HEK293T (cell line): ENCODE data around the gene NSUN2.

Experiments
- CTCF ChIA-PET: fragments of 350-600 bp; formaldehyde crosslinking; extraction: SDS; loops from one replicate; lab custom pipeline; 2021; ENCODE audit warnings: antibody characterized with exemption, inconsistent platforms; lab: Yijun Ruan, JAX
- POLR2A ChIA-PET: fragments of 350-600 bp; formaldehyde crosslinking; extraction: SDS; loops from one replicate; lab custom pipeline; 2020; ENCODE audit warnings: antibody characterized with exemption, inconsistent platforms; lab: Yijun Ruan, JAX
- DNase-seq: peaks from one replicate; pipeline ENCODE4 v3.0.0; 2012; ENCODE audit warnings: mixed read lengths; ENCODE audit errors: extremely low spot score
- ARNT ChIP-seq: fragments of 450-650 bp; IDR thresholded peaks from 2 replicates; pipeline ENCODE4 v1.6.1; 2017; ENCODE audit warnings: mild to moderate bottlenecking
- BHLHE40 ChIP-seq: fragments of 450-650 bp; IDR thresholded peaks from 2 replicates; pipeline ENCODE4 v1.6.1; 2016; ENCODE audit warnings: mild to moderate bottlenecking, moderate library complexity, borderline replicate concordance
- CTBP1 ChIP-seq: fragments of 450-650 bp; IDR thresholded peaks from 2 replicates; pipeline ENCODE4 v1.6.1; 2016; ENCODE audit warnings: borderline replicate concordance
- ELF4 ChIP-seq: fragments of 450-650 bp; IDR thresholded peaks from 2 replicates; pipeline ENCODE4 v1.6.1; 2017; ENCODE audit warnings: antibody characterized with exemption
- FOXA1 ChIP-seq: fragments of 450-650 bp; IDR thresholded peaks from 2 replicates; pipeline ENCODE4 v1.6.1; 2016; ENCODE audit warnings: mild to moderate bottlenecking
- FOXK2 ChIP-seq: fragments of 450-650 bp; IDR thresholded peaks from 2 replicates; pipeline ENCODE4 v1.6.1; 2016; ENCODE audit warnings: mild to moderate bottlenecking
- FOXM1 ChIP-seq: fragments of 450-650 bp; IDR thresholded peaks from 2 replicates; pipeline ENCODE4 v1.6.1; 2017; ENCODE audit warnings: mild to moderate bottlenecking, borderline replicate concordance
- HDGF ChIP-seq: fragments of 450-650 bp; IDR thresholded peaks from 2 replicates; pipeline ENCODE4 v1.6.1; 2017; ENCODE audit warnings: antibody characterized with exemption, borderline replicate concordance
- L3MBTL2 ChIP-seq: fragments of 450-650 bp; conservative IDR thresholded peaks from 2 replicates; pipeline ENCODE4 v1.6.1; 2016; ENCODE audit warnings: mild to moderate bottlenecking
- LEF1 ChIP-seq: fragments of 450-650 bp; IDR thresholded peaks from 2 replicates; pipeline ENCODE4 v1.6.1; 2017; ENCODE audit warnings: mild to moderate bottlenecking, borderline replicate concordance
- NFRKB ChIP-seq: fragments of 450-650 bp; IDR thresholded peaks from 2 replicates; pipeline ENCODE4 v1.6.1; 2016; ENCODE audit warnings: mild to moderate bottlenecking, moderate library complexity
- SP1 ChIP-seq: fragments of 450-650 bp; IDR thresholded peaks from 2 replicates; pipeline ENCODE4 v1.6.1; 2017
- SUZ12 ChIP-seq: fragments of 450-650 bp; IDR thresholded peaks from 2 replicates; pipeline ENCODE4 v1.6.1; 2016; ENCODE audit warnings: mild to moderate bottlenecking
- TARDBP ChIP-seq: fragments of 450-650 bp; IDR thresholded peaks from 2 replicates; pipeline ENCODE4 v1.6.1; 2016
- ZNF384 ChIP-seq: fragments of 450-650 bp; IDR thresholded peaks from 2 replicates; pipeline ENCODE4 v1.6.1; 2016
- TF ChIP-seq, protein P1 (sequence below): fragments of 450-650 bp; IDR thresholded peaks from 2 replicates; pipeline ENCODE4 v1.6.1; 2016

Gene NSUN2

DNA sequence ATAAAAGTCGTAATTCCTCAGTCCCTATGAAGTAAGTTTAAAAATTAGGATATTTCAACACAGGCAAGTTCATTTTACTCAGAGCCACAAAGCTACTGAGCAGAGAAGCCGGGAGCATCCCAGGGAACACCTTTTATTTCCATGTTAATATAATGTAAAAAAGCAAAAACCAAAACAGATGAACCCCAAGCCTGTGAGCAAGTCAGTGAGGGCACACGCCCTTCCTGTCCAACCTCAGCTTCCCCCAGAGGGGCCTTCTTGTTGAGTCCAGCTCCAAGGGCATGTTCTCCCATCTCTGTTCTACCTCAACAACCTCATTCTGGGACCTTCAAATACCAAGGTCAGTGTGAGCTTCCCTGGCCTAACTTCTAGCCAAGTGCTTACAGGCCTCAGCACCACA is 24.8 kb downstream of the NSUN2 start:
- no peak for DNase-seq
- TF ChIP-seq LEF1 (no peak), SP1 (no peak), ZNF384 (no peak), ARNT (no peak), FOXA1 (no peak), ELF4 (no peak), TARDBP (no peak), CTBP1 (no peak), SUZ12 (no peak), FOXM1 (no peak), BHLHE40 (no peak), FOXK2 (no peak), L3MBTL2 (no peak), NFRKB (no peak), HDGF (no peak)
- TF ChIP-seq, protein P1, sequence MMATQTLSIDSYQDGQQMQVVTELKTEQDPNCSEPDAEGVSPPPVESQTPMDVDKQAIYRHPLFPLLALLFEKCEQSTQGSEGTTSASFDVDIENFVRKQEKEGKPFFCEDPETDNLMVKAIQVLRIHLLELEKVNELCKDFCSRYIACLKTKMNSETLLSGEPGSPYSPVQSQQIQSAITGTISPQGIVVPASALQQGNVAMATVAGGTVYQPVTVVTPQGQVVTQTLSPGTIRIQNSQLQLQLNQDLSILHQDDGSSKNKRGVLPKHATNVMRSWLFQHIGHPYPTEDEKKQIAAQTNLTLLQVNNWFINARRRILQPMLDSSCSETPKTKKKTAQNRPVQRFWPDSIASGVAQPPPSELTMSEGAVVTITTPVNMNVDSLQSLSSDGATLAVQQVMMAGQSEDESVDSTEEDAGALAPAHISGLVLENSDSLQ = no peak
- CTCF ChIA-PET = no interaction called here
- POLR2A ChIA-PET = no interaction called here

DNA sequence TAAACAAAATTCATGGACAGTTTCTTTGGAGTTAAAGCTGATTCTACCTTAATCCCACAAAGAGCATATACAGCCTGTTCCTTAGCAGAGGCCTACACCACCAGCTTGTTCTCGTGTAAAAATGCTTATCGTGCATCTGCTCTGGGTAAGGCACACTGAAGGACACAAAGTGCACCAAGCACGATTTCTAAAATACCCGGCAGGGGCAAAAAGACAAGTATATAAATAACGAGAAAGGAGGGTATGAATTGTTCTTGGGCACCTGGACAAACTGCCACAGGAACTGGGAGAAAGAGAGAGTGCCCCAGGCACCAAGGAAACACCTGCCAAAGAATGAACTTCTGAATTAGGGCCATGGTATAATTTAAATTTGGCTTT is 25.3 kb downstream of the NSUN2 start:
- DNase-seq = no peak
- ChIA-PET CTCF (no interaction called here), POLR2A (no interaction called here)
- TF ChIP-seq LEF1 (no peak), CTBP1 (no peak), ELF4 (no peak), FOXK2 (no peak), FOXM1 (no peak), ARNT (no peak), HDGF (no peak), BHLHE40 (no peak), NFRKB (no peak), ZNF384 (no peak), TARDBP (no peak), L3MBTL2 (no peak)
- TF ChIP-seq, protein P1 = no peak

DNA sequence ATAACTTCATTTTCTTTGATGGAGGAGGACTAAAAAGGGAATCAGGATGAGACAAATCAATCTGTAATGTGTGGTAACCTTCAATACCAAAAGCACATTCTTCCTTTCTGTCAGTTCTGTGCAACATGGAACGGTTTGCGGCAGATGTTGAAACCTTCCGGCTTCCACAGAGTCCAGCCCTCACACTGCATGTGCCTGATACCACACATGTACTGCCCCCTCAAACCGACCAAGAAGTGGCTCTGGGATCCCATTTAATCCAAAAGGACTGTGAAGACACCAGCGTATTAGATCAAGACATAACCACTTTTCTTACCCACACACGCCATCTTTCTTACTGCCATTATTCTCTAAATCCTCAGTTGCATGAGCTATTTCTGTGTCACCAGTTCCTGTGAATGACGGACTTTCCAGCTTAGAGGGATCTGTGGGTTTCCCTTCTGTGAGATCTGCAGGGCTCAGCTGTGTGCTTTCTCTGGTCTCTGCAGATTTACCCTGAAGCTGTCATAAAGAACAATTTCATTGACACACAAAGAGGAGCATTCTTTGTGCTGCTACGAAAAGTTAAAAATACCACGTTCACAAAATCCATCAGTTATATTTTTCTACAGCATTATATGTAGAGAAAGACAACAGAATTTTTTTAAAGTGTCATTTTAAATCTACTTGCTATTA is 25.8 kb downstream of the NSUN2 start:
- no peak for TF ChIP-seq ARNT
- TF ChIP-seq, protein P1 = no peak
- TF ChIP-seq BHLHE40 = no peak
- no peak for TF ChIP-seq L3MBTL2
- no peak for TF ChIP-seq HDGF
- TF ChIP-seq SP1 = no peak
- TF ChIP-seq ELF4 = no peak
- no peak for TF ChIP-seq LEF1
- no peak for TF ChIP-seq NFRKB
- no peak for TF ChIP-seq ZNF384
- TF ChIP-seq FOXA1 = no peak
- TF ChIP-seq TARDBP = no peak
- TF ChIP-seq CTBP1 = no peak
- TF ChIP-seq FOXM1 = no peak
- TF ChIP-seq SUZ12 = no peak
- TF ChIP-seq FOXK2 = no peak
- DNase-seq = no peak
- POLR2A ChIA-PET = no interaction called here
- CTCF ChIA-PET = no interaction called here

DNA sequence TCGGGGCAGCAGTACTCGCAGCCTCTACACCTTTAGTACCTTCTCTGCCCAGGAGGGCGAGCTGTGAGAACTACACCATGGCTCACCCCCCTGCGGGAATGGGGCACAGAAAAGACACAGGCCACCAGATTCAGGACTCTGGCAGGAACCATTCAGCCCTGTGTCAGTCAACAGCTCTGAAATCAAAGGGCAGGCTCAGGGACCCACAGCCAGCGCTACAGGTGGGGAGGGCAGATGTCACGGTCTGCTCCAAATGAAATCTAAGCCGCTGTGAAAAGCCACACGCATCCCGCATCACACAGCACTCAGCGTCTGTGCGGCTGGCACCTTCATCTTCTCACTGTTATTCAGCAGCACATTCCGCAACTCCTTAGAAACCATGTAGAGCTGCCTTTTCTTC is 27.9 kb downstream of the NSUN2 start:
- no peak for DNase-seq
- POLR2A ChIA-PET = no interaction called here
- CTCF ChIA-PET = no interaction called here
- TF ChIP-seq ARNT (no peak), SUZ12 (no peak), FOXM1 (no peak), SP1 (no peak), TARDBP (no peak), ELF4 (no peak), CTBP1 (no peak), FOXA1 (no peak), ZNF384 (no peak), L3MBTL2 (no peak), NFRKB (no peak), LEF1 (no peak), FOXK2 (no peak), HDGF (no peak), BHLHE40 (no peak)
- TF ChIP-seq, protein P1 = no peak

DNA sequence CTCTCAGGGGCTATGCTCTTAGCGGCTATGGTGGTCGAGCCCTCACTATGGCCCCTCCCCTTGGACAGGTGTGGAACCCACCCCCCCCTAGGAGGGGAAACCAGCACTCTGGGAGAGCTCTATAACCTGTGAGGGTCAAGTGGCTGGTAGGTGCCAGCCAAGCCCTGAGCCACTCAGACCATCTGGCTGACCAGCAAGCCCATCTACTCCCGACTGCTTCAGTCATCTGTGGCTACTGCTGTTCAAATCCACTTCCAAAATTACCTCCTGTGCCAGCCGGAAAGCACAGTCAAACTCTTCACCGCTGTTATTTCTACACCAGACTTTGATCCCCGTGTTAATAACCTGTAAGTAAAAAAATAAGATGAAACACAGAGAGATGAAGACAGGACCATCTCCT is 28.5 kb downstream of the NSUN2 start:
- DNase-seq = no peak
- CTCF ChIA-PET = no interaction called here
- TF ChIP-seq LEF1 = no peak
- TF ChIP-seq NFRKB = no peak
- TF ChIP-seq ELF4 = no peak
- no peak for TF ChIP-seq TARDBP
- TF ChIP-seq ZNF384 = no peak
- TF ChIP-seq HDGF = no peak
- TF ChIP-seq CTBP1 = no peak
- no peak for TF ChIP-seq FOXA1
- TF ChIP-seq SUZ12 = no peak
- TF ChIP-seq FOXM1 = no peak
- TF ChIP-seq, protein P1 = no peak
- POLR2A ChIA-PET = no interaction called here
